ELR (cell line): ENCODE results near the gene FGL2.
"Not testable (repeated sequence)": the region's sequence is repeated elsewhere in the genome, so short reads cannot be mapped to it uniquely, and the experiment has no call there.

Experiments
- DNase-seq: peaks from one replicate; pipeline ENCODE4 v3.0.0-alpha.2; 2015; ENCODE audit warnings: low read depth

Gene FGL2

DNA sequence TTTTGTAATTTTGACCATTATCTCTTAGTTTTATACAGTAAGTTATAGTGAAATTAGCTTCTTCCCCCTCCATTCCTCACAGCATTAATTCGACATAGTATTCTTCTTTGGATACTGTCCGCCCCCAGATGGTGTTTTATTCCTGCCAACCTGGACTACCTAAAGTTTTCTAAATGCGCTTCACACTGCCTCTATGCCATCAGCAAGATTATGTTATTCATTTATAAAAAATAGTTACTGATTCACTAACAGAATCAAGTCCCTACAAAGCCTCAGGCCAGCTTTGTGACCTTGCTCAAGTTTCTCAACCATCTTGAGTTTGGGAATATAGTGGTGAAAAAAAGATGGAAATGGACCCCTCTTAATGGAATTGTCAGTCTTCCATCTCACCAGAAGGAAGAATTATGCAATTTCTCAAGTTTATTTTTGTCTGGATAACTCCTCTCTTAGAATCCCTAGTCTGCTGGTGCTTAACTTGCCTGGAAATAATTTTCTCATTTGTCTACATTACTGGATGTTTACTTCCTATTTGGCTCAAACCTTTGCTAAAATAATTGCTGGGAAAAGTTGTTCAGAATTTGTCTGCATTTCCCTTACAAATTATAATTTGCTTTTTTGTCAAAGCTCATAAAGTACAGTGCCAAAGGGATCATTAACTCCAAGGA lies 16.7 kb upstream of the FGL2 start:
- DNase-seq = no peak

DNA sequence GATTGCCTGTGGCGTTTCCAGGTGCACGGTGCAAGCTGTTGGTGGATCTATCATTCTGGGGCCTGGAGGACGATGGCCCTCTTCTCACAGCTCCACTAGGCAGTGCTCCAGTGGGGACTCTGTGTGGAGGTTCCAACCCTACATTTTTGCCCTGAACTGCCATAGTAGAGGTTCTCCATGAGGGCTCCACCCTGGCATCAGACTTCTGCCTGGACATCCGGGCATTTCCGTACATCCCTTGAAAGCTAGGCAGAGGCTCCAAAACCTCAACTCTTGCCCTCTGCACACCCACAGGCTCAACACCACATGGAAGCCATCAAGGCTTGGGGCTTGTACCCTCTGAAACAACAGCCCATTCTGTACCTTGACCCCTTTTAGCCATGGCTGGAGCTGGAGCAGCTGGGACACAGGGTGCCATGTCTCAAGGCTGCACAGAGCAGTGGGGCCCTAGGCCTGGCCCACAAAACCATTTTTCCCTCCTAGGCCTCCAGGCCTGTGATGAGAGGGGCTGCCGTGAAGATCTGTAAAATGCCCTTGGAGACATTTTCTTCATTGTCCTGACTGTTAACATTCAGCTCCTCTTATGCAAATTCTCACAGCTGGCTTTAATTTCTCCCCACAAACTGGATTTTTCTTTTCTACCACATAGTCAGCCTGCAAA lies 10.0 kb upstream of the FGL2 start:
- no peak for DNase-seq

DNA sequence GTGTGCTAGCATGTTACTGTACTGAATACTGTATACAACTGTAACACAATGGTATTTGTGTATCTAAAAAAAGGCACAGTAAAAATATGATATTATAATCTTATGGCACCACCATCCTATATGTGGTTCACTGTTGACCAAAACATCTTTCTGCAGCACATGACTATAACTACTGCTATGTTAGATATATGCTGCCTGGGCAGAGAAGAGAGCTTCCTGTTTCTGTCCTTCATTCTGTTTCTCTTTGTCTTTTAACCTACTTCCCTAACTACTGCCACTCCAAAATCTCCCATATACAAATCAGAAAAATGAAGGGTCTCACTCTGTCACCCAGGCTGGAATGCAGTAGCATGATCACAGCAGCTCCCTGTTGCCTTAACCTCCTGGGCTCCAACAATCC lies 8.8 kb upstream of the FGL2 start:
- no peak for DNase-seq

DNA sequence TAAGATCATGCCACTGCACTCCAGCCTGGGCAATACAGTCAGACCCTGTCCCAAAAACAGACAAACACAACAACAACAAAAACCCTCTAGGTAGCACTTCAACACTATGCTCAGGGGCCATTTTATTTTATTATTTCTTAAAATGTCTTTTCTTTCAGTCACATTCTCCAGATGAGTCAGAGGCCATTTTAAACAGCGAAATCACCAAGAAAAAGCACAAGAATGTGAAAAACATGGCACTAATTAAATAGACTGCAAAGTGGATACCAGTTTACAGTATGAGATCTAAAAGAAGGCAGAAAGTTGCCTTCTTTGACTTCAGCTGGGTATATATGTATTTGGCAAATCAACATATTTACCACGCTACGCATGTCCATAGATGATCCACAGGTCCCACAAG lies 6.1 kb upstream of the FGL2 start:
- no peak for DNase-seq

DNA sequence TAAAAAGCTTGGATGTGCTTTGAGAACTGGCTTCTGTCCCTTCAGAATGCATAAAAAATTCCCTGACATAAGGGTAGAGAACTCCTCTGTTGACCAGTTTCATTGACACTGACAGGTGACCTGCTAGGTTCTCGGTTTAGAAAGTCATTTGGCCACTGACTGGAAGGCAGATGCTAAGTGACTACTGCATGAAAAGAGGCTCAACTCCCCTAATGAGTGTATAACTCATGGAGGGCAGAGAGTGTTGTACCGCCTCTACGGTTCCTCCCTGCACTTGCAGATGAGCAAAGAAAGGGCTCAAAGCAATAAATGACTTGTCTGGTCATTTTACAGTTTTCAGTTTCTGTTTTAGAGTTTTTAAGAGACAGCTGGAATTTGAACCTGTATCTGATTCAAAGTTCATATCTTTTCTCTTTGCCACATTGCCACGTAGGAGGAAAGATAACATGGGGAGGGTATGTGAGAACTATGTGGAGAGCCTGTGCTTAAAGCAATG lies 2.9 kb upstream of the FGL2 start:
- DNase-seq = no peak

DNA sequence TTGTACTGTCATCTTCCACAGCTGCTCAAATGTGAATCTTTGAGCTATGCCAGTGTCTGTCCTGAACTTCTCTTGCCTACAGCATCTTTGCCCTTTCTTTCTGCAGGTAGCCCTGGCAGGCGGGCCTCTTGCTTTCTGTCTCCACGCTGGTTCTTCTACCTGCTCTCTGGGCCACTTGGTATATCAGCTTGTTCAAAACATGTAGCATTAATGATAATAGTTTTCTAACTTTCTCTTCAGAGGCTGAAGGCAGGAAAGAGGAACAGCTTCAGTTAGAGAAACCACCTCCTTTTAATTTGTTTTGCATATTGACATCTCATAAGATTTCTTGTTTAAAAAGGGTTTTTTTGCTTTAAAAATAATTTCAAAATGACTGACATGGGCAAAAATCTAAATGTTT lies 923 bp upstream of the FGL2 start:
- DNase-seq = no peak

DNA sequence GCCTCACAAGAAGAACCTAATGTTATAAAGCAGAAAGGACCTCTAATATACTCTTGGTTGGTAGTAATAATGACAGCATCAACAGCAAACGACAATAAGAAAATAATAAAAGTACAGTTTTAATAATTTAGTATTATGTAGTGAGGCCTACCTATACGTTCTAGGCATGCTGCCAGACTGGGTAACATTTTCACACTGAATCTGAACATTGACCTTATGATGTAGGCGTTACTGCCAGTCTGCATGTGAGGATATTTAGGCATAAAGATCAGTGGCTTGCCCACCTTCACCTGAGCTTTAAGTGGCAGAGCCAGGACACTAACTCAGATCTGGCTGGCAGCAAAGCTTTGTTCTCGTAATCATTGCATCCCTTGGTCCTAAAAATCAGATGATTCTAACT lies 2.5 kb downstream of the FGL2 start:
- DNase-seq = no peak

DNA sequence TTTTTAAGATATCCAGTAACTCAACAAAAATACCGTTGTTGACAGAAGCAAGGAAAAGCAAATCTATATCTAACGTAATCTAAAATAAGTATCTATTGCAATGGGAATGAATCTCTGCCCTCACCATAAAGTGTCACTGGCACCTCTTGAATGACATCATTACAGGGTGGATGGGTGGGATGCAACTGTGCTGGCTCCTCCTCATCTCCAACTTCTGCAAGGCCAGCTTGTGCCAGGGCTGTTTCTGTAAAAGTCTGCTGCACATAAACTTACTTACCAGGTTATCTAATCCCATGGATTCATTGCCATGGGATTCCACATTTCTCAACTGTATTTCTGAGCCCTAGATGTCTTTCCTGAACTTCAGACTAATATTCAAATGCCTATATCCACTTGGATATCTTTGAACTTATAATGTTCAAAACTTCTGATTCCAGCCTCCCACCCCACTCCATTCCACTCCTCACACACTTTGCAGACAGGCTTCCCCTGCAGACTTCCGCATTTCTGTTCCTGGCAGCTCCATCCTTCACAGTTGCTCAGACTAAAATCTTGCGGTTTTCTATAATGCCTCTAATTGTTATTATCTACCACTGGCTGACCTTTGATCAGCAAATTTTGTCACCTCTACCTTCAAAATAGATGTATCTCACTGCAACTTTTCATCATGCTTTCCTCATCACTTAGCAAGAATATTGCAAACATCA lies 10.7 kb downstream of the FGL2 start:
- no peak for DNase-seq

DNA sequence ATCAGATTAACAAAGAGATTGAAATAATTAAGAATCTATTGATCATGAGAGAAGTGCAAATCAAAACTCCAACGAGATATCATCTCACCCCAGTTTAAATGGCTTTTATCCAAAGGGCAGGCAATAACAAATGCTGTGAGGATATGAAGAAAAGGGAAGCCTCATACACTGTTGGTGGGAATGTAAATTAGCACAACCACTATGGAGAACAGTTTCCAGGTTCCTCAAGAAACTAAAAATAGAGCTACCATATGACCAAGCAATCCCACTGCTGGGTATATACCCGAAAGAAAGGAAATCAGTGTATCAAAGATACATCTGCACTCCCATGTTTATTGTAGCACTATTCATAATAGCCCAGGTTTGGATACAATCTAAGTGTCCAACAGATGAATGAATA lies 13.8 kb downstream of the FGL2 start:
- no peak for DNase-seq

DNA sequence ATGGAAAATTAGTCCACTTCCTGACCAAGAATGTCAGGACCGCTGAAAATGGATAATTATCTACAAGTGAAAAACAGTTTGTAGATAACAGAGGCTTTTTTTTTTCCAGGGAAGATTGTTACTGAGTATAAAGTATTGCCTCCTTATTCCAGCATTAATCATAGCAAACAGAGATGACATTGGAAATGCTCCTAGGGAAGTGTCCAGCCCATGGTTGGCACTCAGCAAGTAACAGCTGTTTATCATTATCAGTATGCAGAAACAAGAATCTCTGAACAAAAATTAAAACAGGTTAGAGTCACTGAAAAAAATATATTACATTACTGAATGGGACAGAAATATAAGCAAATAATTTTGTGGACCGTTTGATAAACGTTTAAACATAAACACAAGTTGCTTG lies 14.6 kb downstream of the FGL2 start:
- DNase-seq = no peak

DNA sequence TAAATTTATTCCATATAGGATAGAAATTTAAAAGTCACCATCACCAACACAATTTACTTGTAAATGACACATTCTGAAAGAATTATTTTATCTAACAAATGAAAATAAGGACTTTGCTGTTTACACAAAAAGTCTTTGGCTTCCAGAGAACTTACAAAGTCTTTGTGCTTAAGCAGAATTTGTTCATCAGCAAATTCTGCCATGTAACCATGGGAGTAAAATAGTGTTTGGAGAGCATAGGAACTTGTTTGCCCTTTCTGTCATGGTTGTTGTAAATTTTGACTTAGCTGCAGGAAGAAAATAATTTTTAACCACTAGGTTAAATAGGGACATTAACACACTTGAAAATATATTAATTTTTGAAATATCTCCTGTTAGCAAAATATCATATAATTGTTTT lies 15.2 kb downstream of the FGL2 start:
- no peak for DNase-seq

DNA sequence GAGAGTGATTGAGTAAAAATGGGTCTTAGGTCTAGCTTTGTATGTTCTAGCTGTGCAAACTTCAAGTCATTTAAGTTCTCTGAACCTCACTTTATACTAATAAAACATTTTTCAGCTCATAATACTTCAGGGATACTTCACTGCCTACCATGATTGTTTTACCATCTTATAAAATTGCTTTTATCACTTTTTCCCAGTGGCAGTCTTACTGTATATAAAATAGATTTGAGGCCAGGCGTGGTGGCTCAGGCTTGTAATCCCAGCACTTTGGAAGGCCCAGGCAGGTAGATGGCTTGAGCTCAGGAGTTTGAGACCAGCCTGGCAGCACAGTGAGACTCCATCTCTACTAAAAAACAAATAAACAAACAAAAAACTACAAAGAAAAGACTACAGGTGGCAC lies 17.4 kb downstream of the FGL2 start:
- DNase-seq = no peak

DNA sequence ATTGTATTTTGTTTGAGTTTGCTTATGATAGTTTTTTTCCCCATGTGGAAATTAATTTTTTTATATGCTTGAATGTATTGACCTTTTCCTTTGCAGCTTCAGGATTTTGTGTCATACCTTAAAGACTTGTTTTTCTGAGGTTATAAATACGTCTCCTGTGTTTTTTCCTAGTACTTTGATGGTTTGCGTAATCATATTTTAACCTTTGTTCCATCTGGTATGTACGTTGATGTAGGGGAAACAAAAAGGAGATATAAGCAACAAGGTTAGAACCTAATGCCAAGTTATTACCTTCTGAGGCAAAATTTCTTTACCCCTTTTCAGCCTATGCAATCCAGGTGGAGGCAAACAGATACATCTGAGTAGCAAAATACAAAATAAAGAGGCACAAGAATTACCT lies 17.9 kb downstream of the FGL2 start:
- no peak for DNase-seq

DNA sequence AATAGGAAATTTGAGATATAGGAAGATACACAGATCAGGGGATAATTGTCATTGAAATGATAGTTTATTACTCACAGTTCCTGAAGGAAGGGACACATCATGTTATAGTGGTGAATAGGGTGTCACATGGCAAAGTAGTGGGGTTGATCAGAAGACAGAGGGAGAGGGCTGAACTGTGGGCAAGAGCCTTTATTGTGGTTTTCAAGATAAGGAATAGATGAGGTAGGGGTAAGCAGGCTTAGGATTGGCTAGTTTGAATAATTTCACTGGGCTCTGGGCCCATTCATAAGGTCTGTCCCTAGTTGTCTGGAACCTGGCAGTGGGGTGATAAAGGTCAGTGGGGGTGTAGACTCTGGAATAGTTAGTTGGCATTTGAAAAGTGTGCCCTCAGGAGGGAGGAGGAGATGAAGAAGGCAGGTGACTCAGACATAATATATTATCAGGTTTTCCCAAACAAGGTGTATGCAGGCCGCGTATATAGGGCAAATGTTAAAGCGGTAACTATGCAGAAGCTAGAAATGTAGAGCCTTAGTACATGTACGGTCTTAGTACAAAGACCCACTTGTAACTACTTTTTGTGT lies 18.5 kb downstream of the FGL2 start:
- no peak for DNase-seq

DNA sequence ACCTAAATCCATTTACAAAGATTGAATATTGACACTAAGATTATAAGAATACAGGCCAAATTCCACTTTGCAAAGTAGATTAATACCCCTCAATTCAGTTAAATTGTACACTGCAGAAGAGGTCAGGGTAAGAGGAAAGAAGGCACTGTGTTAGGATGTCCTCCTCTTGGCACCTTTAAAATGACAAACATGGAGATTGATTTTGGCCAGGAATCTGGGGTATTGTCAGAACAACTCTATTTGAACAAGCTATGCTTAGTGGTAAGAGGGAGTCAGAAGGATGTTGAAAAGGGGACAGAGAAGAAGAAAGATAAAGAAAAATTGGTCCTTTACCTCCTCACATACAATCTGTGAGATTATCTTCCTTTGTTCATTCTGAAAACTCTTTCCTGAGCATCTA lies 21.6 kb downstream of the FGL2 start:
- DNase-seq = not testable (repeated sequence)

DNA sequence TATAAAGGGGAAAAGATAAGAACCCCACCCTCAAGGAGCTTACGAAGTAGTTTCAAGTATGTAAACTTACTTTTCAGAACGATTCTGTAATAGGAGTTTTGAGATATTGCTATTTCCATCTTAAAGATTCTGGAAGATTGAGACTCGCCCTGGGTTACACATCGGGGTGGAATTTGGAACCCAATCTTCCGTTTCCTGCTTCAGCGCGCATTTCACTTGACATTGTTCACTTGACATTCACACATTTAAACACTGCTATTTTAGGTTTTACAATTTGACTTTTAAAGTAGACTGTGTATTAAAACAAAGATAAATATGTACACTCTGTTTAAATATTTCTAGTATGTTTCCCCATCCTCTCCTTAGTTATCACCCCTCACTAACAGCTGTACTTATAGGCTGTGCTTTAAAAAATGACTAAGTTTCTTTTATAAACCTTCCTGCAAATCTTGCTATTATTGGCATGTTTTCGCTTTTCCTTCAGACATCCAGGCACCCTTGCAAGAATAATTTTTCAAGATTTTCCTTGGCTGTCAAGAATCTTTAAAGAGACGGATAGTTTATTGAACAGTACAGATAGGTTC lies 22.2 kb downstream of the FGL2 start:
- DNase-seq = not testable (repeated sequence)

DNA sequence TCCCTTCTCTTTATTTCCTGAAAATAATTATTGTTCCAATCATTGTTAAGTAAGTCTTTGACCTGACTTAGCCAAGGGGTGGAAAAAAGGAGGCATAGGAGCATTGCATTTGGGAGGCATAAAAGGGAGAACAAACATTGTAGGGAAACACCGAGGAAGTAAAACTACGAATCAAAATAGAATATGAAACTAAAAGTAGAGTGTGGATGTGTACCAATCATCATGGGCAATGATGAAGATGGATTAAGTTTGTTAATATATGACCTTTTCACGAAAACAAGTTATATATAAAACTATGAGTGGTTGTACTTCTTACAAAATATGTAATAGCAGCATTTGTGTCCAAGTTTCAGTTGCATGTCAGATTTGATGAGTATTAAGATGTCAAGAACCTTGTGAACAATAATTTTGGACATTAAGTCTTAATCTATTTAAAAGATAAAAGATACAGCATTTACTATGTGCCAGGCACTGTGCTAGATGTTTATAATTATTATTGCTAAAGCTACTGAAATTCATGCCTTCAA lies 24.3 kb downstream of the FGL2 start:
- not testable (repeated sequence) for DNase-seq

DNA sequence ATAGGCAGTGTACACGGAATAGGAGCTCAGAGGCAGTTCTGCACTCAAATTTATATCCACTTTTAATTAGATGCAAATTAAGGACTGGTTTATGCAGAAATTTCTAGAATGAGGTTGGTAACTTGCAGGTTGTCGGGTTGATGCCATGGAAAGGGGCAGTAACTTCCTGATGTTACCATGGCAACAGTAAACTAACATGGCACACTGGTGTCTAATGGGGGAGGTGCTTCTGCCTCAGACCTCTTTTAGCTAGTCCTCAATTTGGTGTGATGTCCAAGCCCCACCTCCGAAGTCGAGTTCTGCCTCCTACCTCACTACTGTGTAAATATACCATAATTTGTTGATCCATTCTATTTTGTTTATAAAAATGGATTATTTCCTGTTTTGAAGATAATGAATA lies 25.2 kb downstream of the FGL2 start:
- DNase-seq = not testable (repeated sequence)

DNA sequence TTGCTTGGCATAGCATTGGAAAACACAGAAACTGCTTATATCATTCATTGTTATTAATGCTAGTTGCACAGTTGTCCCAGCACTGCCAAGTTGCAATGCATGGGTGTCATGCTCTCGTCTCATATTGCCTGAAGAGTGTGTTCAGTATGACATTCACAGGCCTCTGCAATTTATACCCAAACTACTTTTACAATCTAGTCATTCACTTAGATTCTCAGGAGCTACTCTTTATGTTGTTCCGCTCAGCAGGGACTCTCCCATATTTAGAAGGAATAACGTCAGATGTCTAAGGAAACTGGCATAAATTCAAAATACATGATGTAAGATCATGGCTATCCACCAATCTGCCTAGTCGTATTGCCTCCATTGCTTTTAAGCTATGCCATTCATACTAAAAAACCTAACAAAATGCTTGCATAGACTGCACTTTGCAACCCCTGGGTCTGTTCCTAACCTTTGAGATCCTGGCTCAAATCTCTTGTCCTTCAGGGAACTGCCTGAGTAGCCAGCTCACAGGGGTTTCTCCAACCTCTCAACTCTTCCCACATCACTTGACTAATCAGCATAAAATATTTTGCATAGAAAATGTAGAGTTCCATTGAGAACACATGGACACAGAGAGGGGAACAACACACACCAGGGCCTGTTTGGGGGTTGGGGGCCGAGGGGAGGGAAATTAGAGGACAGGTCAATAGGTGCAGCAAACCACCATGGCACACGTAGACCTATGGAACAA lies 27.0 kb downstream of the FGL2 start:
- not testable (repeated sequence) for DNase-seq

DNA sequence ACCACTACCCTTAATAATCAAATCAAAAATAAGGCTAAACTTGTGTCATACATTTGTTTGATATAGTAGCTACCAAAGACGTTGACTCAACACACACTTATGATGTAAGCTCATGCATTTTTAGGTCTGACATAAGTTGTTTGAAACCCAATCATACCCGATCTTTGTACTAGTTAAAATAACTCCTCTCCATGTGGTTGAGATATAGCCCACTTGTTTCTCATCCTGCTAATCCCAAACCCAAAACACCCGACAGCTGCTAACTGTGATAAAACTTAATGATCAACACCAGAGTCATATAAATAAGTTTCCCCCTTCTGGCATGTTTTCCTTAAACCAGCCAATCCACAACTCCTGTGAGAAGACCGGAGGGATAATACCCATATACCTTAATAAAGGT lies 28.5 kb downstream of the FGL2 start:
- DNase-seq = not testable (repeated sequence)

DNA sequence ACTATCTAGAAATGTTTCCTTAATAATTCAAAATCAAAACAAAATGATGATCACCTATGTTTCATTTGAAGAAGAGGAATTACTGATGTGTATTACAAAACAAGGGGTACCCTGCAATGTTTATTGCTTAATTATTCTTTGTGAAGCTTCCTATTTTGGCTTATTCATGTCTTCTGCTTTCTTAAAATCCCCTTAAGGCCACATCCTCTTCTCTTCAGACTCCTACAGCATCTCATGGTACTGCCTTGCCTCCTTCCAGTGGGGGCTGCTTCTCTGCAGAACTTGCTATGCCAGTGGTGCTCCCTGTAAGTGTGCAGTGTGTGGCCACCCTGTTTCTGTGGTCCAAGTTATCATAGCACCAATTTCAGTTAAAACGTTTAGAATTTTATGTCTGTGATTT lies 42.2 kb downstream of the FGL2 start:
- no peak for DNase-seq

DNA sequence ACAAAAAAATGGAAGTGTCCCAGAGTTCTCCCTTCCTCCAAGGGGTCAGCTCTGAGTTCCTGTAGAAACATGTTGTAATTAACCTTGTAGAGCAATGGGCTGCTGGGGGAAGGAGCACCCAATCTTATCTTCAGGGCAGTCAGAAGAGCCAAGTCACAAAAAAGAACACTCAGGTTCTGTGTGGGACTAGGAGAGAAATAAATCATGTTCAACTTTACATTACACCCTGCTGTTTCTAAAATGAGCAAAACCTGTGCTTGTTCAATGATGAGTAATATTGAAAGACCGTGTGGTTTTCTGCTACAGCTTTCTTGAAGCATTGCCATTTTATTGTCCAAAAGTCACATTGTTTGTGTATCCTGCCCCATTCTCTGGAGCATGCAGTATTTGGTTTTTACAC lies 42.6 kb downstream of the FGL2 start:
- not testable (repeated sequence) for DNase-seq
